CD4-positive, alpha-beta T cell (primary cell): ENCODE measurements around the gene PHACTR4. TPM values are rescaled to one million over a fixed set of nuclear protein-coding genes. Genes with fewer than 3 reads are reported as not detected.

Experiments used
- ATAC-seq: fragments of 200-7000 bp; cut with Tn5 transposase; one replicate; pipeline ENCODE4 v1.10.0; 2022; ENCODE audit warnings: mild to moderate bottlenecking; ENCODE audit not compliant: poor library complexity
- CTCF ChIA-PET: fragments of 350-600 bp; sonication (Branson Sonifier 250); formaldehyde crosslinking; loops from one replicate; lab custom pipeline; 2021; ENCODE audit warnings: antibody characterized with exemption, inconsistent platforms; lab: Charles Lee
- POLR2A ChIA-PET: fragments of 350-600 bp; sonication (Branson Sonifier 250); formaldehyde crosslinking; loops from one replicate; lab custom pipeline; 2021; ENCODE audit warnings: antibody characterized with exemption, inconsistent platforms; lab: Charles Lee
- DNase-seq, 14 experiments: peaks; one replicate each; pipeline ENCODE4 v3.0.0-alpha.2; 2013 to 2020; ENCODE audit warnings: mixed read lengths in 2 of 14
- H3K27ac ChIP-seq, 2 donors: one replicate each; pipeline versions ENCODE4 v1.5.1 to v1.7.0; 2013; ENCODE audit warnings: low read length in 2 of 2, low read depth in 1 of 2, mild to moderate bottlenecking in 1 of 2
- H3K27me3 ChIP-seq, 2 experiments: 1 replicate in 1 of 2; 2 replicates in 1 of 2; pipeline versions ENCODE4 v1.6.1 to v1.7.0; 2013; ENCODE audit warnings: low read length in 2 of 2, control low read depth in 1 of 2, mild to moderate bottlenecking in 1 of 2, moderate library complexity in 1 of 2; ENCODE audit not compliant: insufficient read depth in 2 of 2, control insufficient read depth in 1 of 2
- H3K36me3 ChIP-seq: one replicate; pipeline ENCODE4 v1.6.1; 2013; ENCODE audit warnings: low read length, control low read depth; ENCODE audit not compliant: insufficient read depth
- H3K4me1 ChIP-seq: one replicate; pipeline ENCODE4 v1.6.1; 2013; ENCODE audit warnings: low read length, control low read depth; ENCODE audit not compliant: insufficient read depth
- H3K4me3 ChIP-seq: one replicate; pipeline ENCODE4 v1.5.1; 2013; ENCODE audit warnings: mild to moderate bottlenecking, low read length, moderate library complexity
- H3K9me3 ChIP-seq, 2 experiments: 1 replicate in 1 of 2; 2 replicates in 1 of 2; pipeline versions ENCODE4 v1.6.1 to v1.7.0; 2013; ENCODE audit warnings: low read length in 2 of 2, mild to moderate bottlenecking in 2 of 2, control low read depth in 1 of 2, moderate library complexity in 1 of 2; ENCODE audit not compliant: control insufficient read depth in 1 of 2, insufficient read depth in 1 of 2
- H3K27ac Mint-ChIP-seq: one replicate; pipeline ENCODE4 v1.8.0; 2020; ENCODE audit warnings: mixed read lengths
- H3K27me3 Mint-ChIP-seq: one replicate; pipeline ENCODE4 v1.8.0; 2021; ENCODE audit warnings: mixed read lengths
- H3K36me3 Mint-ChIP-seq: one replicate; pipeline ENCODE4 v1.8.0; 2021; ENCODE audit warnings: low read depth, mixed read lengths
- H3K4me1 Mint-ChIP-seq: one replicate; pipeline ENCODE4 v1.8.0; 2021; ENCODE audit warnings: low read depth, mixed read lengths
- H3K4me3 Mint-ChIP-seq: one replicate; pipeline ENCODE4 v1.8.0; 2020; ENCODE audit warnings: mild to moderate bottlenecking, mixed read lengths
- H3K9me3 Mint-ChIP-seq: one replicate; pipeline ENCODE4 v1.8.0; 2020; ENCODE audit warnings: mixed read lengths
- intact Hi-C, 2 experiments: fragments of 100-400 bp; cut with DNase I in 1 of 2; cut with micrococcal nuclease in 1 of 2; formaldehyde crosslinking; loops; one replicate each; pipeline versions ENCODE4 v1.15.1 to v1.9.0; 2023 to 2025; cut with DNase I, micrococcal nuclease
- total RNA-seq, 174 experiments: library from RNA in 2 of 174; stranded (reverse) in 2 of 174; gene quantifications; one replicate each; pipeline ENCODE4 v1.2.3 and lab custom pipeline; 2021 to 2026
- TF ChIP-seq, protein P1 (sequence below): fragments of 200-600 bp; IDR thresholded peaks from one replicate; pipeline ENCODE4 v1.8.0; 2022; ENCODE audit warnings: antibody characterized with exemption, mild to moderate bottlenecking

The PHACTR4 gene
- total RNA-seq, 2 experiments from 2014 or later, result 26.0 to 26.3 TPM

DNA sequence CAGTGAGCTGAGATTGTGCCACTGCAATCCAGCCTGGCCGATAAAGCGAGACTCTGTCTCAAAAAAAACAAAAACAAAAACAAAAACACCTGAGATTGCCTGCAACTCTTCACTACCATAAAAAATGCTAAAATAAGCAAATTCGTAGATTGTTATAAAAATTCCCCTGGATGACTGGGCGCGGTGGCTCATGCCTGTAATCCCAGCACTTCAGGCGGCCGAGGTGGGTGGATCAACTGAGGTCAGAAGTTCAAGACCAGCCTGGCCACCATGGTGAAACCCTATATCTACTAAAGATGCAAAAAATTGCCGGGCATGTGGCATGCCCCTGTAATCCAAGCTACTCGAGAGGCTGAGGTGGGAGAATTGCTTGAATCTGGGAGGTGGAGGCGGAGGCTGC lies 30.0 kb upstream of the PHACTR4 start:
- Histone ChIP-seq H3K27me3 (no peaks in the 10 kb centered on the region), H3K4me1 (no peaks in the 10 kb centered on the region), H3K27ac (no peak overlapping the region), H3K36me3 (peaks cover 12% of the 10 kb centered on the region), H3K4me3 (no peak overlapping the region), H3K9me3 (no peaks in the 10 kb centered on the region)
- Mint-ChIP-seq H3K27ac (no peak overlapping the region), H3K36me3 (peaks cover 14% of the 10 kb centered on the region), H3K4me3 (no peak overlapping the region), H3K4me1 (no peaks in the 10 kb centered on the region), H3K9me3 (no peaks in the 10 kb centered on the region), H3K27me3 (no peaks in the 10 kb centered on the region)
- no peak for DNase-seq
- TF ChIP-seq, protein P1, sequence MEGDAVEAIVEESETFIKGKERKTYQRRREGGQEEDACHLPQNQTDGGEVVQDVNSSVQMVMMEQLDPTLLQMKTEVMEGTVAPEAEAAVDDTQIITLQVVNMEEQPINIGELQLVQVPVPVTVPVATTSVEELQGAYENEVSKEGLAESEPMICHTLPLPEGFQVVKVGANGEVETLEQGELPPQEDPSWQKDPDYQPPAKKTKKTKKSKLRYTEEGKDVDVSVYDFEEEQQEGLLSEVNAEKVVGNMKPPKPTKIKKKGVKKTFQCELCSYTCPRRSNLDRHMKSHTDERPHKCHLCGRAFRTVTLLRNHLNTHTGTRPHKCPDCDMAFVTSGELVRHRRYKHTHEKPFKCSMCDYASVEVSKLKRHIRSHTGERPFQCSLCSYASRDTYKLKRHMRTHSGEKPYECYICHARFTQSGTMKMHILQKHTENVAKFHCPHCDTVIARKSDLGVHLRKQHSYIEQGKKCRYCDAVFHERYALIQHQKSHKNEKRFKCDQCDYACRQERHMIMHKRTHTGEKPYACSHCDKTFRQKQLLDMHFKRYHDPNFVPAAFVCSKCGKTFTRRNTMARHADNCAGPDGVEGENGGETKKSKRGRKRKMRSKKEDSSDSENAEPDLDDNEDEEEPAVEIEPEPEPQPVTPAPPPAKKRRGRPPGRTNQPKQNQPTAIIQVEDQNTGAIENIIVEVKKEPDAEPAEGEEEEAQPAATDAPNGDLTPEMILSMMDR, result no peak
- intact Hi-C loops, result no loop called here
- ATAC-seq, result no peak
- ChIA-PET POLR2A (interaction anchor here (1.7 kb wide), 1 partner anchor 11 kb away, joined by 6 read pairs; the partner anchor contains the start of gene MED18), CTCF (interaction anchor here (0.6 kb wide), 1 partner anchor 31 kb away, joined by 3 read pairs; no protein-coding TSS in a partner anchor)

DNA sequence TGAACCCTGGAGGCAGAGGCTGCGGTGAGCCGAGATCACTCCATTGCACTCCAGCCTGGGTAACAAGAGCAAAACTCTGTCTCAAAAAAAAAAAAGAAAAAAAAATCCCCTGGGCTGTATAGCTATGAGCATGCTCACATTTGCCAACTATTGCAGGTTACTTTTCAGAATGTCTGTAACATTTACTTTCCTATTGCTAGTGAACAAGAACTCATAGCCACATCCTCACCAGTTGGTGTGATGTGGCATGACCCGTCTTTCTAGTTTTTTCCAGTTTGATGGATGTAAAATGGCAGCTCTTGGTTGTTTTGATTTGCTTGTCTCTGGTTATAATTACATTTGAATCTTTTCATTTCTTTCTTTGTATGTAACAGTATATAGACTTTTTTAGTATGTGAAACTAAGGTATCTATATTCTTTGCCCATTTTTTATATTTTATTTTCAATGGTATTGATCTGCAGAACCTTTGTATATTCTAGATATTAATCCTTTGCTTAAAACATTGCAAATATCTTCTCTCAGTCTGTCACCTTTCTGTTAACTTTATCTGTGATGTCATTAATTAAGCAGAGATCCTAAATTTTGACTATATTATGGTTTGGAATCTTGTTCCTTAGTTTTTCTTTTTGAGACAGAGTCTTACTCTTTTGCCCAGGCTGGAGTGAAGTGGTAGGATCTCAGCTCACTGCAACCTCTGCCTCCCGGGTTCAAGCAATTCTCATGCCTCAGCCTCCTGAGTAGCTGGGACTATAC lies 29.1 kb upstream of the PHACTR4 start:
- peaks cover 4% of the 10 kb centered on the region for H3K36me3 ChIP-seq
- DNase-seq, result no peak
- ATAC-seq, result no peak
- no peak overlapping the region for H3K27ac Mint-ChIP-seq
- no peak overlapping the region for H3K4me3 Mint-ChIP-seq
- CTCF ChIA-PET, result interaction anchor here (1.1 kb wide), 1 partner anchor 92 kb away, joined by 3 read pairs; no protein-coding TSS in a partner anchor
- H3K27me3 ChIP-seq, result no peaks in the 10 kb centered on the region
- POLR2A ChIA-PET, result interaction anchor here (1.7 kb wide), 1 partner anchor 12 kb away, joined by 6 read pairs; the partner anchor contains the start of gene MED18
- peaks cover 6% of the 10 kb centered on the region for H3K36me3 Mint-ChIP-seq
- no peak overlapping the region for H3K4me3 ChIP-seq
- H3K4me1 ChIP-seq, result no peaks in the 10 kb centered on the region
- no peaks in the 10 kb centered on the region for H3K27me3 Mint-ChIP-seq
- no peak overlapping the region for H3K27ac ChIP-seq
- H3K9me3 ChIP-seq, result no peaks in the 10 kb centered on the region
- TF ChIP-seq, protein P1, result no peak
- H3K9me3 Mint-ChIP-seq, result no peaks in the 10 kb centered on the region
- intact Hi-C loops, result no loop called here
- H3K4me1 Mint-ChIP-seq, result no peaks in the 10 kb centered on the region

DNA sequence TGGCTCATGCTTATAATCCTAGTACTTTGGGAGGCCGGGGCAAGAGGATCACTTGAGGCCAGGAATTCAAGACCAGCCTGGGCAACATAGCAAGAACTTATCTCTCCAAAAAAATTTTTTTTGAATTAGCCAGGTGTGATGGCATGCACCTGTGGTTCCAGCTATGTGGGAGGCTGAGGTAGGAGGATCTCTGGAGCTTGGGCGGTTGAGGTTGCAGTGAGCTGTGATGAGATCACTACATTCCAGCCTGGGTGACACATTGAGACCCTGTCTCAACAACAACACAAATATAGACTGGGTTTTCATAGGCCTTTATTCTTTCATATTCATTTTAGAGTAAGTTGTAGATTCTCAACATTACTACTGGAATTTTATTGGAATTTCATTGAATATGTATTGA lies 27.9 kb upstream of the PHACTR4 start:
- H3K4me1 Mint-ChIP-seq, result no peaks in the 10 kb centered on the region
- no peak overlapping the region for H3K4me3 Mint-ChIP-seq

More for the DNA sequence above, 27.9 kb upstream of the PHACTR4 start:
- intact Hi-C loops, result no loop called here
- no peaks in the 10 kb centered on the region for H3K27me3 Mint-ChIP-seq
- H3K4me1 ChIP-seq, result no peaks in the 10 kb centered on the region
- no peak overlapping the region for H3K27ac ChIP-seq
- H3K27me3 ChIP-seq, result no peaks in the 10 kb centered on the region
- ATAC-seq, result no peak
- H3K4me3 ChIP-seq, result no peak overlapping the region
- no peaks in the 10 kb centered on the region for H3K9me3 Mint-ChIP-seq
- H3K36me3 Mint-ChIP-seq, result no peaks in the 10 kb centered on the region
- H3K36me3 ChIP-seq, result no peaks in the 10 kb centered on the region
- POLR2A ChIA-PET, result no interaction called here
- H3K9me3 ChIP-seq, result no peaks in the 10 kb centered on the region
- no peak overlapping the region for H3K27ac Mint-ChIP-seq
- CTCF ChIA-PET, result no interaction called here
- DNase-seq, result no peak
- TF ChIP-seq, protein P1, result no peak
